Body of pancreas (tissue), 4 donors: ENCODE measurements around the gene TCF3.
"Not testable (repeated sequence)": the region's sequence is repeated elsewhere in the genome, so short reads cannot be mapped to it uniquely, and the experiment has no call there.

Experiments
- CTCF ChIP-seq, 7 experiments: fragments of 450-650 bp in 4 of 7; fragments of 200-600 bp in 3 of 7; sonication (generic) in 3 of 7; IDR thresholded peaks; one replicate each; pipeline ENCODE4 v1.5.1; 2016 to 2019; ENCODE audit warnings: antibody characterized with exemption in 7 of 7
- POLR2A ChIP-seq, 3 donors: fragments of 450-650 bp; IDR thresholded peaks; one replicate each; pipeline ENCODE4 v1.6.1; 2016; ENCODE audit warnings: antibody characterized with exemption in 3 of 3, mild to moderate bottlenecking in 2 of 3

DNA sequence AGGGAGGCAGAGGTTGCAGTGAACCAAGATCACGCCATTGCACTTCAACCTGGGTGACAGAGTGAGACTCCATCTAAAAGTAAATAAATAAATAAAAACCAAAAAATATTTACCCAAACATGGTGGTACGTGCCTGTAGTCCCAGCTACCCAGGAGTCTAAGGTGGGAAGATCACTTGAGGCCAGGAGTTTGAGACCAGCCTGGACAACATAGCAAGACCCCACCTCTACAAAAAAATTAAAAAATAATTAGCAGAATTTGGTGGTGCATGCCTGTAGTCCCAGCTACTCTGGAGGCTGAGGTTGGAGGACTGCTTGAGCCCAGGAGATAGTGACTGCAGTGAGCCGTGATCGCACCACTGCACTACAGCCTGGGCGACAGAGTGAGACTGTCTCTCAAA, 33.4 kb upstream of the TCF3 start:
- TF ChIP-seq CTCF, POLR2A (IDR thresholded peaks at IDR 0.05): not testable (repeated sequence)
